HG03097 (cell line): ENCODE data around the gene SLC4A11.

Experiments used
- ATAC-seq: cut with Tn5 transposase; IDR thresholded peaks from one replicate; pipeline ENCODE4 v1.9.1; 2021; ENCODE audit not compliant: unreplicated experiment, low FRiP score

SLC4A11 gene

DNA sequence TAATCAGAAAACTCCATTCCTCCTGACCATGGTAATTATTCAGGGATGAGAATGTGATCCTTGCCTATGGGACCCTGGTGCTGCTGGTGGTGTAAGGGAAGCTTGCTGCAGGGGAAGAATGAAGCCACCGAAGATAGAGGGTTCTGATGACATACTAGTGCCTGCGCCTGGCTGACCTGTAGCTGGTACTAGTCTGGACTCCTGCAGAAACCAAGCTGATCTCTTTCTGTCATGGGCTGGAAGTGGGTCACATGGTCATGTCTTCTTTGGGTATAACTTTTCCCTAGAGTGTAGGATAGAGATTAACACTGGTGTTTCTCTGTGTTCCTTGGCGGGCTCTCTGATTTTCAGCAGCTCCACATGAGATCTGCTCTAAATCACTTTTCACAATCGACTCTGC, 8.6 kb upstream of the SLC4A11 start:
- ATAC-seq, result no peak

DNA sequence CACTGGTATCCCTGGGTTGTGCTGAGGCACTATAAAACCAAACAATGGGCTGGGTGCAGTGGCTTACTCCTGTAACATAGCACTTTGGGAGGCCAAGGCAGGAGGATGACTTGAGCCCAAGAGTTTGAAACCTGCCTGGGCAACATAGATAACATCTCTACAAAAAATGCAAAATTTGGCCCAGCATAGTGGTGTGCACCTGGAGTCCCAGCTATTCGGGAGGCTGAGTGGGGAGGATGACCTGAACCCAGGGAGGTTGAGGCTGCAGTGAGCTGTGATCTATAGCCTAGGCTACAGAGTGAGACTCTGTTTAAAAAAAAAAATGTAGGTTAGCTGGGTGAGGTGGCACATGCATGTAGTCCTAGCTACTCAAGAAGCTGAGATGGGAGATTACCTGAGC, 7.7 kb upstream of the SLC4A11 start:
- ATAC-seq, result no peak

DNA sequence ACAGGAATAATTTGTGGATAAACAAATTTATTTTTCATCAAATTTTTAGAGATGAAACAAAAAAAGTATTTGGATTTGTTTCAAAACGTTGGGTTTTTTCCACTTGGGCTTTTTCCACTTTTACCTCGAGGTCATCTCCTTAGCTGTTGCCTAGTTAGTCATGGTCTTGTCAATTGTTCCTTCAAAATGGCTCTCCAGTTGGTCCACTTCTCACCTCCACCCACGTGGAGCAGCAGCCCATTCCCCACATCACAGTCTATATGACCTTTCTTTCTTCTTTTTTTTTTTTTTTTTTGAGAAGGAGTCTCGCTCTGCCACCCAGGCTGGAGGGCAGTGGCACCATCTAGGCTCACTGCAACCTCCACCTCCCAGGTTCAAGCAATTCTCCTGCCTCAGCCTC, 6.7 kb upstream of the SLC4A11 start:
- ATAC-seq, result no peak

DNA sequence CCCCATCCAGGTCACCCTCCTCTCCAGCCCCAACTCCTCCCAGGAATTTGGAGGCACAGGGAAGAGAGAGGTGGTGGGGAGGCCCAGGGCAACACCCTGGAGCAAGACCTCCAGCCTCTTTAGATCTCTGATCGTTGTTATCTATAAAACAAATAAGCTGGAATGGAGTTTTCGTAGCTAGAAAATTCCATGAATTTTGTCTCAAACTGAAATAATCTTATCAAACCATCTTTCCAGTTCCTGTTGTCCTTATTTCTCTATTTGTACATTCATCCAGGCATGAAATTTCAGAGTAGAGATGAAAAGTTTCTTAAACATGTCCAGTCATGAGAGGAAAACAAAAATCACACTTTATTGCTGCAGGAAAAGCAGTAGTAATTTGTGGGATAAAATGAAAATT, 6.2 kb upstream of the SLC4A11 start:
- ATAC-seq, result no peak

DNA sequence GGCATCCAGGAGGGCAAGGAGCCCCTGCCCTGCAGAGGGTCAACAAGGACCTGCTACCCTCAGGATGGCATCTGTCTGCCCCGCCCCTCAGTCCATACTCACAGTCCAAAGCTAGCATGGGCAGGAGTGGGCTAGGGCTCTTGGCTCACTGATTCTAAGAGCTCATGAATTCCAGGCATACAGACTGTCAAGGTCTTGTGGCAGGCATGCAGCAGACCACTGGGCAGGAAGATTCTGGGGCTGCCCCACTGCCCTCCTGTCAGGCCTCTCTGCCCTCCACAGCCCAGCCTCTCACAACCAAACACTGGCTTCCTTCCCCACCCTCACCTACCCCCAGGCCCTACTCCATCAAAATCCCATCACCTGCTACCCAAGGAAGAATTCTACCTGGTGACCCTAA, 5.6 kb upstream of the SLC4A11 start:
- no peak for ATAC-seq

DNA sequence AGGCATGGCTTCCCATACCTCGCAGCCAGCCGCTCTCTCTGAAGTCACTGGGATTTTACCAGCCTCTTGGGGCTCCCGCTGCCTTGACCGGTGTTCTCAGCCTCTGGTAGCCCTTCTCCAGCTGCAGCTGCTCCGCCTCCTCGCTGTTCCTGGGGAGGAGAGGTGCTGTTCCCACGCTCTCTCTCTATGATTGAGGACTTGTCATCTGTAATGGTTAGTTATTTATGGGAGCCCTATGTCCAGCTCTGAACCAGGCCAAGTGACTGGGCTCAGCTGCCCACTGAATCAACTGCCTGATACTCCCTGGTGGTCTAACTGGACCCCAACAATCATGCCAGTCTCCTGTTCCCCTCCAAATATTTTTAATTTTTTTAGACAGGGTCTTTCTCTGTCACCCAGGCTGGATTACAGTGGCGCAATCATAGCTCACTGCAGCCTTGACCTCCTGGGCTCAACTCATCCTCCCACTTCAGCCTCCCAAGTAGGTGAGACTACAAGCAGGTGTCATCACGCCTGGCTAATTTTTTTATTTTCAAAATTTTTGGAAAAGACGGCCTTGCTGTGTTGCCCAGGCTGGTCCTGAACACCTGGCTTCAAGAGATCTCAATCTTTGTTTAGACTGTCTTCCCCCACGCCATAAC, 4.8 kb upstream of the SLC4A11 start:
- no peak for ATAC-seq

DNA sequence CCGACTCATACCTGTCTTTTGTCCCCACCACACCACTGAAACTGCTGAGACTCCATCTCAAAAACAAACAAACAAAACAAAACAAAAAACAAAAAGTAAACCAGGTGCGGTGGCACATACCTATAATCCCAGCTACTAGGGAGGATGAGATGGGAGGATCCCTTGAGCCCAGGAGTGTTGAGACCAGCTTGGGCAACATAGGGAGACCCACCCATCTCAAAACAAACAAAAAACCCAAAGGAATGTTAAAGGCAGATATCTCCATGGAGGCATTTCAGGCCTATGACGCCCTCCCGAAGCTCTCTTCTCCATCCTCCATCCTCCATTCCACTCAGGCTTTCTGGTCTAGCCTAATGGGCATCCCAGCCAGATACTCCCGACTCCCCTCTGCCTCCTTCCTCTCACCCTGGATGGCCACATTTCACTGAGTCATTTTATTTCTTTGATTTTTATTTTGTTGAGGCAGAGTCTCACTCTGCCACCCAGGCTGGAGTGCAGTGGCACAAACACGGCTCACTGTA, 3.2 kb upstream of the SLC4A11 start:
- no peak for ATAC-seq

DNA sequence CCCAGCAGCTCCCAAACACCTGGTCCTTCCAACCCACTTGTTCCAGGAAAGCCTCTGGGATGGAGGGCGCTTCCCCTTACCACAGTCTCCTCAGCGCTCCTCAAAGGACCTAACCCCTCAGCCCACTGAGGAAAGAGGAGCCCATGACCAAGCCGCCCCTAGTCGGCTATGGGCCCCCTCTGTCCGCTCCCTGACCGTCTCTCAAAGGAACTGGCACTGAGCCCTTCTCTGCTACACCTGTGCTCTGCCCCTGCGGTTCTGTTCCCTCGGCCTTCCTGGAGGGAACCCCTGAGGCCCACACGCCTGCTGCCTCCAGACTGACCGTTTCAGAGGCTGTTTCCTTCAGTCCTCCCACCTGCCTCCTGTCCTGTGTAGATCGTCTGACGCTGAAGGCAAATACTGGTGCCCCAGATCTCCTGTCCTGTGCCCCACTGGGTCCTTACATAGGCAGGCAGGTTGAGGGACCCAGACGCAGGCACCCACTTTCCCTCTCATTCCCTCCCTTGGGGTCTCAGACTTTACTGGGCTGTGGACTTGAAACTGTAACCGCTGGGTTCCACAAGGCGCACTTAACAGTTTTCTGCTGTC, 1.9 kb upstream of the SLC4A11 start:
- ATAC-seq, result no peak

DNA sequence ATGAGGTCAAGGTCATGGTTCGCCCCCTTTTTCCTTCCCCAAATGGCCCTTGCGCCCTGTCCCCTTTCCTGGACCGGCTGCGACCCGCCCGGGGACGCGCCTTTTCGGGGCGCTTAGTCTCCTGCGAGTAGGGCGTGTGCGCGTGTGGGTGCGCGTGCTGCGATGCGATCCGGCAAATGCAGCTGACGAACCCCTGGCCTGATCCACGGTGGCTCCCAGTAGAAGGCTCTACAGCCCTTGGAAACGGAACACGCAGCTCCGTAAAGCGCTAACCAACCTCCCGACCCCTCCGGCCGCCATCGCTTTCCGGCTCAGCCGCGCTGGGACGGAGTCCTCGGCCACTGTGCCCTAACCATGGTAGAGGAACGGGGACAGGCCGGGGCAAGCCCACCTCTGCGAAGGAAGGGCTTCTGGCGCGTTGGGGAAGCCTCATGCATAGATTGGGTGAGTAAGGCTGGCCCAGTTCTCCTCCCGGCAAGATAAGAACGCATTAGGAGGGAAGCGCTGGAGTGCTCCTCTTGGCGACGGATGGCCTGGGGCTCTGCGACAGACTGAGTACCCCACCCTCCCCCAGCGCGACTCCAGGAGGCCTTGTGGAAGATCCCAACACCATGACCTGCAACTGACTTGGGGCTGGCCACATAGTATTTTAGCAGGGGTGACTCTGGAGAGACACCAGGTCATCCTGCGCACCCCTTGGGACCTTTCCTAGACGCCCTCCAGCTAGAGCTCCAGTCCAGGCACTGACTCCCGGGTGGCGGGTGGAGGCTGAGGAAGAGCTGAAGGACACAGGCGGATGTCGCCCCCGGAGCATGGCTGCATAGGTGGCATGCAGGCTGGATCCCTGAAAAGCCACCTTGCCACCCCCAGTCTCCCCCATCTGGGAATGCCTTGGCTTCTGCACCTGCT, 1.1 kb upstream of the SLC4A11 start:
- no peak for ATAC-seq

DNA sequence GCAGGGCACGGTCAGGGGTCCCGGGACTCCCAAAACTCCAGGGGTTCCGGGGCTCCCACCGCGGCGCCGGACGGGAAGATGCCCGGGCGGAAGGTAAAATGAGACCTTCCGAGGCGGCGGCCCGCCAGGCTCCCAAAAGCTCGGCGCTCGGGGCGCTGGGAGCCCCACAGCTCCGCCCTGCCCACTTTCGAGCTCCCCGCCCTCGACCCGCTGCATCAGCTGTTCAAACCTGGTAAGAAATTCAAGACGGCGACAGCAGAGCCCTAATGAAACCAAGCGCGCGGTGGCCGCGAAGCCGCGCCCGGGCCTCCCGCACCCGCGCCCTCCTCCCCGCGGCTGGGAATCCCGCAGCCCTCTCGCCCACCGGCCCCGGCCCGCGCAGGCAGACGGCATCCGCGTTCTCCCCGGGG, 369 bp downstream of the SLC4A11 start:
- no peak for ATAC-seq

DNA sequence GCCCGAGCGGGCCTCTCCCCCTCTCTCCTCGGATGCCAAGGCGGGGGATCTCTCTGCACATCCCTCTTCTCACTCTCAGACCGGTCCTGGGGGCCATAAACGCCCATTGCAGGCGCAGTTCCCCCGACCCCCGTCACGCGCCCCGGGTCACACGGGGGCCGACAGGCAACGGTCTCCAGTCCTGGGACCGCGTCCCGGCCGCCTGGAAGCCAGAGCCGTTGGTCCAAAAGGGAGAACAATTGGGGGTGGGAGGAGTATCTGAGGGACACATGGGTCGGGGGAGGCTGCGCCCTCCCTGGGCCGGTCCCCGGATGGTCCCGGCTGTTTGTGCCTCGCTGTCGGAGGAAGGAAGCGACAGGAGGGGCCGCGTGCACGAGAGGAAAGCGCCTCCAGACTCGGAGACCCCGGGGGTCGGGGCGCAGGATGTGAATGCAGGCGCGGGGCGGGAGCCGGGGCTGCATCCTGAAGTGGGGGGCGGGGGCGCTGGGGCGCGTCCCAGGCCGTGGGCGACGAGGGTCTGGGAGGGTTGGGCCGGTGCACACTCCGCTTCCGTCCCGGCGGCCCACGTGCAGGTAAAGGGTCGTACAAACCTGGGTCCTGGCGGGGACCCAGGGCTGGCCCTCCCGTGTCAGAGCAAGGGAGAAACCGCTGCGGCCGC, 903 bp downstream of the SLC4A11 start:
- ATAC-seq, result no peak

DNA sequence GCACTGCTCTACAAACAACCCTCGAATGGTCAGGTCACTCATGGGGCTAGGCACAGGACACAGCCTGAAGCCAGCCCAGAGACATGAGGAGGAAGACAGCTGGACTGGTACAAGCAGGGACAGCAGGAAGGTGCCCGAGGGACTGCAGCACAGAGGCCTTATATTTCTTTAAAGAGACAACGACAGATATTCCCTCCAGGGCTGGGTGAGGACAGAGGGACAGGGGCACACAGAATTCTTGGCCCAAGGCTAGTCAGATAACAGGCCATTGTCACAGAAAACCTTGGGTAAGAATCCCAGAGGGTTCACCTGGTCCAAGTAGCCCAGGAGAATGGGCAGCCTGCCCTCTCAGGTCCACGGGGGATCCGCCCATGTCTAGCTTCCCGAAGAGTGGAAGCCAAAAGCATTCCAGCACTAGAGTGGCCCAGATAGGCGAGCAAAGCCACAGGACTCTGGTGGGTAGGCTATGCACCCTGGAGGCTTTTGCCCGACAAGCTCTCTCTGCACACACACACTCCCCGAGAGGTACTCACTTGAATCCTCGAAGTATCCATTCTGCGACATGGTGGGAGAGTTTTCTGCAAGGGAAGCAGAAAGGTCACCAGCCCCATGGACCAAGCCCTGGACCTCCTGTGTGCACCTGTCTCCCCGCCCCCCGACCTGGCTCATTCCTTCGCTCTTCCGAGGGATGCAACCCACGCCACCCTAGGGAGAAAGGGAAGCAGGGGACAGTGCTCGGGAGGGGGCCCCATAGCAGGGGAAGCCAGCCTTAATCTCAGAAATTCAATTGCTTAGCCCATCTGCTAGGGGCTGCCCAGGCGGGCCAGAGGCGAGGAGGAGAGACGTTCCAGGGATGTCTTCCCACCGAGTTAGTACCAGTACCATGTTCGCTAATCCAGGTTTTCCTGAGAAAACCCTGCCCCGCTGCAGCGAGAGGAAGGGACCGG, 1.7 kb downstream of the SLC4A11 start:
- no peak for ATAC-seq

DNA sequence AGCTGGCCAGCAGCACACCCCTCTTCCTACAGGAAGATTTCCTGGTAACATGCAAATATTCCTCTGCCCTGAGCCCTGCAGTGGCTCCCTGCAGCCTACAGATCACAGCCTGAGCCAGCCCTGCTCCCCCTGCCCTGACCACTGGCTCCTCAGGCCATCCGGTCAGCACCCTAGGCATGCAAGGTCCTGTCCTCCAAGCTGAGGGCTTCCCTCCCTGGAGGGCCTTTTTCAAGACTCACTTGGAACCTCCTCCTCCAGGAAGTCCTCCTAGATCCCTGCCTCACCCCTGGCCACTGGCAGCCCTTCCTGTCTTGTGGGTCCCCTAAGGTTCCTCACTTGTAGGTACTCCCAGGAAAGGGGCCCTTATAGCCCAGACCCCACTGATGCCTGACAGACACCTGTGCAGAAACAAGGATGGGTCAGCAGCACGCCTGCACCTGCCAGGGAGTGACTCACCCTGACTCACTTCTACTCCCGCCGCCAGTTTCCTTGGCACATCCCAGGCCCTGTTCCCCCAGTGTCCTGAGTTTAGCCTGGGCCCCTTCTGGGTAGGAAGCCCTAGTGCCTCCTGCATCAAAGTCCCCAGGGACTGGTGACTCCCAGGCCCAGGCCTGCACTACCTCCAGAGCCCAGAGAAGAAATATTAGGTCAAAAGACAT, 3.2 kb downstream of the SLC4A11 start:
- ATAC-seq, result no peak

DNA sequence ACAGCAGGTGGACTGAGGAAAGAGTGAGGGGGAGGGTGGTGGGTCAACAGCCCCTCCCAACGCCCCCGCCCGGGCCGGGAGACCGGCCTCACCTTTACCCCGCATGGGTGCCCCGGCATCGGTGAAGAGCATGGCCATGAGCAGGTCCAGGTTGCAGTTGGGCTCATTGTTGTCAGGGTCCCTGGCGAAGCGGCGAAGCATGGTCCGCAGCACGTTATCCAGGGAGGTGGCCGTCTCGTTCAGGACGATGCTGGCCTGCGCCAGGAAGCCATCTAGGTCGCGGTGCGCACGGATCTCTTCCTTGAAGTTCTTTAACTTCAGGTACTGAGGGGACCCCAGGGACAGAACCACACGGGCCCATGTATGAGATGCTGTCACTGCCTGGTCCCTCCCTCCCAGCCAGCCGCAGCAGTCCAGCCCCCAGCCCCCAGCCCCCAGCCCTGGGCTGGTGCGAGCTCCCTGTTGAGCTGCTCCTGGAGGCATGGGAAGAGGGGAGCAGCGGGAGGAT, 4.9 kb downstream of the SLC4A11 start:
- no peak for ATAC-seq

DNA sequence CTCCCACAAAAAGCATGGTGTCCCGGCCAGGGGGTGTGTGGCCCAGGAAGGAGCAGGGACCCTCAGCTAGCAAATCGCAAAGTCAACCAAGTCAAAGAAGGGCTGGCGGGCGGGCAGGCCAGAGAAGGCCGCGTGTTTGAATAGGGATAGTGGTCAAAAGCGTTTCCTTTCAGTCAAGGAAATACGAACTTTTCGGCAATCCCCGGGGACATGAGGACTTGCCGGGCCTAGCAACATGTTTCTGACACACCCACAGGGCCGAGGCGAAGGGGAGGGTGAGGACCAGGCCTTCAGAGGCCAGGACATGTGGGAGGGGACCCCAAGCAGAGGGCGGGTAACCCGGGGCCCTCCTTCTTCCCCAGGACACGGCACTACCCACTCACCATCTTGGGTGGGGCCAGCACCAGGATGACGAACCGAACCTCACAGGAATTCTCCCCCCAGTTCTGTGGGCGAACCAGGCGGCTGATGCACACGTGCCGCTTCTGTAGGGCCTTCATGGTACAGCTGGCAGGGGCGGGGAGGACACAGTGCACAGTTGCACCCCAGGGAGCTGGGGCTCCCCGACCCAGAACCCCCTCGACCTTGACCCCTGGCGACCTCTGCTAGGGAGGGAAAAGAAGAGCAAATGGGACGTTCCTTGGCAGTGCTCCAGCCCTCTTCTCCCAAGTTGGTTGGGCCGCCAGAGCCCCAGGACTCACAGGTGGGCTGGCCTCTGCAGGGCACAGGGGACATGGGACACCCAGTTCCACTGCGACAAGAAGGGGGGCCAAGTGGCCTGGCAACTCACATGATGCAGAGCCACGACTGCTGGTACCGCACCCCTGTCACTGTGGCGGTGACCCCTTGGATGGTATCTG, 5.6 kb downstream of the SLC4A11 start:
- ATAC-seq, result no peak

DNA sequence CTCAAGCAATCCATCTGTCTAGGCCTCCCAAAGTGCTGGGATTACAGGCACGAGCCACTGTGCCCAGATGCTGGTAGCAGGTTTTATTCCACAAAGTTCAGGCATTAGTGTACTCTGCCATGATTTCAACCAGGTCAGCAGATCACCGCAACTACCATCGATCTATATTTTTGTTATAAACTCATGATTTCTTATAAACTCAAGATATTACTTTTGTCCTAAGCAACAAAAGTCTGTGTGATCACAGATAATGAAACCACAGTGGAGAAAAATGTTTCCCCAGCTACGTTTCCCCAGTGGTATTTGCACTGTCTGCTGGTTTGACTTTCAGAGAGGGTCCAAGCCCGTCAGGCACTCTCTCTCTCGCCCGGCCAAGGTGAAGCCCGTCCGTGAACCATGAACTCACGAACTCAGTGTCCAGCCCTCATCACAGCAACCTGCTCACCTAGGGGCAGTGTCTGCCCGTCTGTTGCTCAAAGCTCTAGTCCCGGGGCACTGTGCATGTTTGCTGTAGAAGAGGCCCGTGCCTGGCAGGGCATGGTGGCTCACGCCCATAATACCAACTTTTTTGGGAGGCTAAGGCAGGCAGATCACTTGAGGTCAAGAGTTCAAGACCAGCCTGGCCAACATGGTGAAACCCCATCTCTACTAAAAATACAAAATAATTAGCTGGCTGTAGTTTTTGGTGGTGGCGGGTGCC, 7.0 kb downstream of the SLC4A11 start:
- ATAC-seq, result no peak

DNA sequence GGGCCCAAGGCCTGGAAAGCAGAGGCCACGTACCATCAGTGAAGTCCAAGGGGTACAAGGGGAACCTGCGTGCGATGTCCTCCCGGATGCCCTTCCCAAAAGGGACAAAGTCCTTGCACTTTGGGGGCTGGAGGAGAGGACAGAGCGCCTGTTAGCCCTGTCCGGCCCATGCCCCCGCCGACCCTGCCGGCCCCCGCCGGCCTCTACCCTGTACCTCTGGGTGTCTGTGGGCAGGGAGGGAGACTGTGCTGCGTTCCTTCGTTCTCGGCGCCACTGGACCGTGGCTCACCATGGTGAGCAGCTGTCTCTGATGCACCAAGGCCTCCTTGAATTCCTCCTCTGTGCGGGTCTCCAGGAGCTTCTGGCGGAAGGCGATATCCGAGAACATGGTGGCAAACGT, 7.9 kb downstream of the SLC4A11 start:
- ATAC-seq, result no peak

DNA sequence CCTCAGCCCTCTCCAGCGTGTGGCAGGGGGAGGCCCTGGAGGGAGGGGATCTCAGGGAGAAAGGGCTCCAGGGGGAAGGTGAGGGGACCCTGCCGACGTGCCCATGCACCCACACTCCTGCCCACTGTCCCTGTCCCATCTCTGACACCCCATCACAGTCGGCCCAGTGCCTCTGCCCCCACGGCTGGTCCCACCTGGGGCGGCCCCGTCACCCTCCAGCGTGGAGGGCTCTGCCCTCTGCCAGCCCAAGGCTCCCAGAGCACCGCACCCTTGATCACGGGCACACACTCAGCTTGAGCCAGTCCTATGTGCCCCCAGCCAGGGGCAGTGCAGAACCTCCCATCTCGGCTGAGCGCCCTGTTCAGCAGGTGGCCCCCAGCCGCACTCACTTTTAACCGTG, 9.2 kb downstream of the SLC4A11 start:
- no peak for ATAC-seq
